Gastroesophageal sphincter (tissue), 3 donors: ENCODE measurements around the gene SLC38A5.

Source experiments
- EP300 ChIP-seq: sonication (generic); formaldehyde crosslinking; IDR thresholded peaks from one replicate; pipeline ENCODE4 v1.6.1; 2017; ENCODE audit warnings: antibody characterized with exemption, mild to moderate bottlenecking
- POLR2A ChIP-seq, 2 donors: fragments of 450-650 bp; IDR thresholded peaks; one replicate each; pipeline ENCODE4 v1.6.1; 2017; ENCODE audit warnings: antibody characterized with exemption in 2 of 2, mild to moderate bottlenecking in 2 of 2, moderate library complexity in 1 of 2
- POLR2AphosphoS5 ChIP-seq: sonication (generic); formaldehyde crosslinking; IDR thresholded peaks from one replicate; pipeline ENCODE4 v1.6.1; 2017; ENCODE audit warnings: antibody characterized with exemption
- TF ChIP-seq, protein P1 (sequence below), 4 experiments: fragments of 200-600 bp in 2 of 4; fragments of 450-650 bp in 2 of 4; sonication (generic) in 1 of 4; IDR thresholded peaks; one replicate each; pipeline ENCODE4 v1.5.1; 2017 to 2019; ENCODE audit warnings: antibody characterized with exemption in 4 of 4, mild to moderate bottlenecking in 2 of 4, moderate library complexity in 2 of 4

DNA sequence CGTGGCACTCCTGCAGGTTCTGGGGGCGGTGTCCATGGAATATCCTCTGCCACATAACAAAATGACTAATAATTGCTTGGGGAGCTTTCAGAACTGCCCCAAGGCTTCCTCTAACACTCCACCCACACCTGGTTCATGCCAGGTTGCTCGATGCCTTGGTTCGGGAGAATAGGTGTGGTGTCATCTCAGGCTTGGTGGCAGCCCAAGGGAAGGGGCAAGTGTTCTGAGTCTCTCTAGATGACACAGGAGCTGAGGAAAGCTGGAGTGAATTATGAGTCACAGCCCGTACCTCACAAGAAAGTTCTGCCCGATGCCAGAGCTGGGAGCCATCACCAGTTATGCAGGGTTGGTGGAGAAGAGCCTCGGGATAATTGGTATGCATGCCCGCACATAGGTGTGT is 20.6 kb upstream of the SLC38A5 start:
- TF ChIP-seq POLR2AphosphoS5 (no peak), POLR2A (IDR thresholded peaks at IDR 0.05) (no peak), EP300 (no peak)
- TF ChIP-seq, protein P1, sequence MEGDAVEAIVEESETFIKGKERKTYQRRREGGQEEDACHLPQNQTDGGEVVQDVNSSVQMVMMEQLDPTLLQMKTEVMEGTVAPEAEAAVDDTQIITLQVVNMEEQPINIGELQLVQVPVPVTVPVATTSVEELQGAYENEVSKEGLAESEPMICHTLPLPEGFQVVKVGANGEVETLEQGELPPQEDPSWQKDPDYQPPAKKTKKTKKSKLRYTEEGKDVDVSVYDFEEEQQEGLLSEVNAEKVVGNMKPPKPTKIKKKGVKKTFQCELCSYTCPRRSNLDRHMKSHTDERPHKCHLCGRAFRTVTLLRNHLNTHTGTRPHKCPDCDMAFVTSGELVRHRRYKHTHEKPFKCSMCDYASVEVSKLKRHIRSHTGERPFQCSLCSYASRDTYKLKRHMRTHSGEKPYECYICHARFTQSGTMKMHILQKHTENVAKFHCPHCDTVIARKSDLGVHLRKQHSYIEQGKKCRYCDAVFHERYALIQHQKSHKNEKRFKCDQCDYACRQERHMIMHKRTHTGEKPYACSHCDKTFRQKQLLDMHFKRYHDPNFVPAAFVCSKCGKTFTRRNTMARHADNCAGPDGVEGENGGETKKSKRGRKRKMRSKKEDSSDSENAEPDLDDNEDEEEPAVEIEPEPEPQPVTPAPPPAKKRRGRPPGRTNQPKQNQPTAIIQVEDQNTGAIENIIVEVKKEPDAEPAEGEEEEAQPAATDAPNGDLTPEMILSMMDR (IDR thresholded peaks at IDR 0.05), result no peak
